HEK293 (cell line): Measurements from ENCODE around the gene DSG3.

ENCODE experiments used
- CTCF ChIA-PET: fragments of 350-600 bp; formaldehyde crosslinking; extraction: SDS; loops from one replicate; lab custom pipeline; 2021; ENCODE audit warnings: antibody characterized with exemption; lab: Yijun Ruan, JAX
- POLR2A ChIA-PET: fragments of 300-600 bp; formaldehyde crosslinking; extraction: SDS; loops from one replicate; lab custom pipeline; 2020; ENCODE audit warnings: antibody characterized with exemption, inconsistent platforms; lab: Yijun Ruan, JAX
- H3K27ac ChIP-seq: fragments of 200-500 bp; sonication (Bioruptor generic); 2 replicates; pipeline ENCODE4 v1.5.1; 2014; ENCODE audit warnings: low read depth, low read length, control low read depth, inconsistent platforms; ENCODE audit errors: extremely low read depth
- H3K36me3 ChIP-seq, 2 experiments: fragments of 200-500 bp in 1 of 2; sonication (Bioruptor generic) in 1 of 2; 1 replicate in 1 of 2; 2 replicates in 1 of 2; pipeline ENCODE4 v1.5.1; 2014 to 2017; ENCODE audit warnings: inconsistent platforms in 2 of 2, low read length in 2 of 2; ENCODE audit not compliant: control insufficient read depth in 2 of 2, insufficient read depth in 1 of 2
- H3K4me1 ChIP-seq: fragments of 200-500 bp; sonication (Bioruptor generic); 2 replicates; pipeline ENCODE4 v1.5.1; 2014; ENCODE audit warnings: mild to moderate bottlenecking, low read length, inconsistent platforms; ENCODE audit not compliant: control insufficient read depth, insufficient read depth
- H3K4me3 ChIP-seq: 2 replicates; pipeline ENCODE4 v1.5.1; 2011; ENCODE audit warnings: low read depth, mild to moderate bottlenecking, control low read depth, low read length, moderate library complexity
- H3K9me3 ChIP-seq: fragments of 200-500 bp; sonication (Bioruptor generic); 2 replicates; pipeline ENCODE4 v1.5.1; 2014; ENCODE audit warnings: low read depth, low read length, inconsistent platforms; ENCODE audit not compliant: control insufficient read depth, insufficient read depth
- BCL11B ChIP-seq: fragments of 450-650 bp; formaldehyde crosslinking; IDR thresholded peaks from 2 replicates; pipeline ENCODE4 v1.5.1; 2016; ENCODE audit warnings: low read depth, missing biosample characterization, missing genetic modification characterization
- SP3 ChIP-seq: fragments of 450-650 bp; formaldehyde crosslinking; IDR thresholded peaks from 2 replicates; pipeline ENCODE4 v1.5.1; 2016; ENCODE audit warnings: missing biosample characterization, missing genetic modification characterization
- ZFP37 ChIP-seq: fragments of 450-650 bp; formaldehyde crosslinking; IDR thresholded peaks from 2 replicates; pipeline ENCODE4 v1.5.1; 2016; ENCODE audit warnings: missing biosample characterization, missing genetic modification characterization
- ZNF10 ChIP-seq: fragments of 450-650 bp; formaldehyde crosslinking; IDR thresholded peaks from 2 replicates; pipeline ENCODE4 v1.5.1; 2017; ENCODE audit warnings: missing biosample characterization, missing genetic modification characterization
- ZNF112 ChIP-seq: fragments of 450-650 bp; formaldehyde crosslinking; IDR thresholded peaks from 2 replicates; pipeline ENCODE4 v1.5.0; 2017; ENCODE audit warnings: missing biosample characterization, missing genetic modification characterization
- ZNF214 ChIP-seq: fragments of 450-650 bp; formaldehyde crosslinking; IDR thresholded peaks from 2 replicates; pipeline ENCODE4 v1.5.1; 2017; ENCODE audit warnings: missing biosample characterization, mild to moderate bottlenecking, missing genetic modification characterization, borderline replicate concordance
- ZNF354C ChIP-seq: fragments of 450-650 bp; formaldehyde crosslinking; IDR thresholded peaks from 2 replicates; pipeline ENCODE4 v1.5.1; 2016; ENCODE audit warnings: missing biosample characterization, missing genetic modification characterization, low read depth, borderline replicate concordance
- ZNF394 ChIP-seq: fragments of 450-650 bp; formaldehyde crosslinking; IDR thresholded peaks from 2 replicates; pipeline ENCODE4 v1.5.1; 2016; ENCODE audit warnings: missing biosample characterization, missing genetic modification characterization, mild to moderate bottlenecking, moderate library complexity, borderline replicate concordance
- ZNF404 ChIP-seq: fragments of 450-650 bp; formaldehyde crosslinking; IDR thresholded peaks from 2 replicates; pipeline ENCODE4 v1.5.1; 2017; ENCODE audit warnings: missing biosample characterization, missing genetic modification characterization
- ZNF416 ChIP-seq: fragments of 450-650 bp; formaldehyde crosslinking; IDR thresholded peaks from 2 replicates; pipeline ENCODE4 v1.5.1; 2016; ENCODE audit warnings: missing biosample characterization, missing genetic modification characterization
- ZNF426 ChIP-seq: fragments of 450-650 bp; formaldehyde crosslinking; IDR thresholded peaks from 2 replicates; pipeline ENCODE4 v1.5.1; 2017; ENCODE audit warnings: missing biosample characterization, missing genetic modification characterization, mild to moderate bottlenecking, inconsistent platforms, moderate library complexity
- ZNF48 ChIP-seq: fragments of 450-650 bp; formaldehyde crosslinking; IDR thresholded peaks from 2 replicates; pipeline ENCODE4 v1.5.1; 2016; ENCODE audit warnings: missing biosample characterization, missing genetic modification characterization
- ZNF501 ChIP-seq: fragments of 450-650 bp; formaldehyde crosslinking; IDR thresholded peaks from 2 replicates; pipeline ENCODE4 v1.5.1; 2016; ENCODE audit warnings: missing biosample characterization, missing genetic modification characterization
- ZNF548 ChIP-seq: fragments of 450-650 bp; formaldehyde crosslinking; IDR thresholded peaks from 2 replicates; pipeline ENCODE4 v1.5.1; 2016; ENCODE audit warnings: missing biosample characterization, missing genetic modification characterization
- ZNF571 ChIP-seq: fragments of 450-650 bp; formaldehyde crosslinking; IDR thresholded peaks from 2 replicates; pipeline ENCODE4 v1.5.0; 2017; ENCODE audit warnings: missing biosample characterization, missing genetic modification characterization
- ZNF626 ChIP-seq: fragments of 450-650 bp; sonication (Bioruptor Pico); formaldehyde crosslinking; IDR thresholded peaks from 2 replicates; pipeline ENCODE4 v1.5.1; 2018; ENCODE audit warnings: missing biosample characterization, missing genetic modification characterization, inconsistent platforms
- ZNF701 ChIP-seq: fragments of 450-650 bp; formaldehyde crosslinking; IDR thresholded peaks from 2 replicates; pipeline ENCODE4 v1.5.1; 2016; ENCODE audit warnings: missing biosample characterization, missing genetic modification characterization
- ZNF76 ChIP-seq: fragments of 450-650 bp; formaldehyde crosslinking; IDR thresholded peaks from 2 replicates; pipeline ENCODE4; 2016; ENCODE audit warnings: low read depth, missing biosample characterization, missing genetic modification characterization, borderline replicate concordance
- ZNF792 ChIP-seq: fragments of 450-650 bp; formaldehyde crosslinking; IDR thresholded peaks from 2 replicates; pipeline ENCODE4 v1.5.1; 2016; ENCODE audit warnings: missing biosample characterization, missing genetic modification characterization
- ZSCAN30 ChIP-seq: fragments of 450-650 bp; IDR thresholded peaks from 2 replicates; pipeline ENCODE4 v1.5.1; 2018; ENCODE audit warnings: missing biosample characterization, mild to moderate bottlenecking, missing genetic modification characterization, moderate library complexity
- TF ChIP-seq, protein P1 (sequence below): fragments of 450-650 bp; formaldehyde crosslinking; conservative IDR thresholded peaks from 2 replicates; pipeline ENCODE4 v1.5.1; 2016; ENCODE audit warnings: low read depth, missing biosample characterization, missing genetic modification characterization
- TF ChIP-seq, protein P2 (sequence below): fragments of 450-650 bp; IDR thresholded peaks from 2 replicates; pipeline ENCODE4 v1.5.1; 2018; ENCODE audit warnings: missing biosample characterization, missing genetic modification characterization
- TF ChIP-seq, protein P3 (sequence below): fragments of 450-650 bp; formaldehyde crosslinking; IDR thresholded peaks from 2 replicates; pipeline ENCODE4 v1.5.1; 2017; ENCODE audit warnings: missing biosample characterization, mild to moderate bottlenecking, missing genetic modification characterization, moderate library complexity
- TF ChIP-seq, protein P4 (sequence below): fragments of 450-650 bp; formaldehyde crosslinking; IDR thresholded peaks from 2 replicates; pipeline ENCODE4 v1.5.1; 2016; ENCODE audit warnings: missing biosample characterization, missing genetic modification characterization

DSG3 gene

DNA sequence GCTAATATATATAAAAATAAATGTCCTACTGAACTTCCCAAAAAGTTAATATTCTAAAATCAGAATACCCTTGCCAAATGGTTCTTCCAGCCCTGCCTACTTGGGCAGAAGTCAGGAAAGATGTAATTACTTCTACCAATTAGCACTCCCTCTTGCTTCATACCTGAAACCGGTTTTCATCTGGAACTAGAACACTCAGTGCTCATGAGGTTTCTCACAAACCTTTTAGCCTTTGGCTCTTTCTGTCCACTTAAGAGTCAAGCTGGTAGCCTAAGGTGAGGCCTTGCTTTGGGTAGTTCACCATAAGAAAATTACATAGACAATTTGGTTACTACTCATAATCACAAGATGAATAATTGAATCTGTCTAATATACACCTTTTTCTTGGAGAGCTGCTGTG lies 4.1 kb downstream of the DSG3 start:
- CTCF ChIA-PET = interaction anchor here (2.7 kb wide), 1 partner anchor 27 kb away, joined by 8 read pairs; no protein-coding TSS in a partner anchor
- Histone ChIP-seq H3K9me3 (no peaks in the 10 kb centered on the region), H3K27ac (no peak overlapping the region), H3K36me3 (no peaks in the 10 kb centered on the region)
- TF ChIP-seq BCL11B = no peak
- no peak for TF ChIP-seq ZFP37 (tag by site-specific recombination)
- no peak for TF ChIP-seq ZNF48 (tag by site-specific recombination)
- TF ChIP-seq ZNF501 (tag by site-specific recombination) = no peak
- TF ChIP-seq, protein P1, sequence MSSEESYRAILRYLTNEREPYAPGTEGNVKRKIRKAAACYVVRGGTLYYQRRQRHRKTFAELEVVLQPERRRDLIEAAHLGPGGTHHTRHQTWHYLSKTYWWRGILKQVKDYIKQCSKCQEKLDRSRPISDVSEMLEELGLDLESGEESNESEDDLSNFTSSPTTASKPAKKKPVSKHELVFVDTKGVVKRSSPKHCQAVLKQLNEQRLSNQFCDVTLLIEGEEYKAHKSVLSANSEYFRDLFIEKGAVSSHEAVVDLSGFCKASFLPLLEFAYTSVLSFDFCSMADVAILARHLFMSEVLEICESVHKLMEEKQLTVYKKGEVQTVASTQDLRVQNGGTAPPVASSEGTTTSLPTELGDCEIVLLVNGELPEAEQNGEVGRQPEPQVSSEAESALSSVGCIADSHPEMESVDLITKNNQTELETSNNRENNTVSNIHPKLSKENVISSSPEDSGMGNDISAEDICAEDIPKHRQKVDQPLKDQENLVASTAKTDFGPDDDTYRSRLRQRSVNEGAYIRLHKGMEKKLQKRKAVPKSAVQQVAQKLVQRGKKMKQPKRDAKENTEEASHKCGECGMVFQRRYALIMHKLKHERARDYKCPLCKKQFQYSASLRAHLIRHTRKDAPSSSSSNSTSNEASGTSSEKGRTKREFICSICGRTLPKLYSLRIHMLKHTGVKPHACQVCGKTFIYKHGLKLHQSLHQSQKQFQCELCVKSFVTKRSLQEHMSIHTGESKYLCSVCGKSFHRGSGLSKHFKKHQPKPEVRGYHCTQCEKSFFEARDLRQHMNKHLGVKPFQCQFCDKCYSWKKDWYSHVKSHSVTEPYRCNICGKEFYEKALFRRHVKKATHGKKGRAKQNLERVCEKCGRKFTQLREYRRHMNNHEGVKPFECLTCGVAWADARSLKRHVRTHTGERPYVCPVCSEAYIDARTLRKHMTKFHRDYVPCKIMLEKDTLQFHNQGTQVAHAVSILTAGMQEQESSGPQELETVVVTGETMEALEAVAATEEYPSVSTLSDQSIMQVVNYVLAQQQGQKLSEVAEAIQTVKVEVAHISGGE (tag by site-specific recombination) = no peak
- no peak for TF ChIP-seq ZNF626 (tag by site-specific recombination)
- TF ChIP-seq, protein P2, sequence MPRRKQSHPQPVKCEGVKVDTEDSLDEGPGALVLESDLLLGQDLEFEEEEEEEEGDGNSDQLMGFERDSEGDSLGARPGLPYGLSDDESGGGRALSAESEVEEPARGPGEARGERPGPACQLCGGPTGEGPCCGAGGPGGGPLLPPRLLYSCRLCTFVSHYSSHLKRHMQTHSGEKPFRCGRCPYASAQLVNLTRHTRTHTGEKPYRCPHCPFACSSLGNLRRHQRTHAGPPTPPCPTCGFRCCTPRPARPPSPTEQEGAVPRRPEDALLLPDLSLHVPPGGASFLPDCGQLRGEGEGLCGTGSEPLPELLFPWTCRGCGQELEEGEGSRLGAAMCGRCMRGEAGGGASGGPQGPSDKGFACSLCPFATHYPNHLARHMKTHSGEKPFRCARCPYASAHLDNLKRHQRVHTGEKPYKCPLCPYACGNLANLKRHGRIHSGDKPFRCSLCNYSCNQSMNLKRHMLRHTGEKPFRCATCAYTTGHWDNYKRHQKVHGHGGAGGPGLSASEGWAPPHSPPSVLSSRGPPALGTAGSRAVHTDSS (tag by site-specific recombination) = no peak
- TF ChIP-seq ZNF112 (tag by site-specific recombination) = no peak
- TF ChIP-seq ZNF548 (tag by site-specific recombination) = no peak
- TF ChIP-seq, protein P3, sequence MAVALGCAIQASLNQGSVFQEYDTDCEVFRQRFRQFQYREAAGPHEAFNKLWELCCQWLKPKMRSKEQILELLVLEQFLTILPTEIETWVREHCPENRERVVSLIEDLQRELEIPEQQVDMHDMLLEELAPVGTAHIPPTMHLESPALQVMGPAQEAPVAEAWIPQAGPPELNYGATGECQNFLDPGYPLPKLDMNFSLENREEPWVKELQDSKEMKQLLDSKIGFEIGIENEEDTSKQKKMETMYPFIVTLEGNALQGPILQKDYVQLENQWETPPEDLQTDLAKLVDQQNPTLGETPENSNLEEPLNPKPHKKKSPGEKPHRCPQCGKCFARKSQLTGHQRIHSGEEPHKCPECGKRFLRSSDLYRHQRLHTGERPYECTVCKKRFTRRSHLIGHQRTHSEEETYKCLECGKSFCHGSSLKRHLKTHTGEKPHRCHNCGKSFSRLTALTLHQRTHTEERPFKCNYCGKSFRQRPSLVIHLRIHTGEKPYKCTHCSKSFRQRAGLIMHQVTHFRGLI (tag by site-specific recombination) = no peak
- no peak for TF ChIP-seq ZNF404 (tag by site-specific recombination)
- TF ChIP-seq SP3 (tag by site-specific recombination) = no peak
- TF ChIP-seq, all 188 proteins: peak for 0
- Histone ChIP-seq H3K4me3 (no peak overlapping the region), H3K4me1 (no peaks in the 10 kb centered on the region)
- POLR2A ChIA-PET = interaction anchor here (0.6 kb wide), 1 partner anchor 831 kb away, joined by 4 read pairs; no protein-coding TSS in a partner anchor

DNA sequence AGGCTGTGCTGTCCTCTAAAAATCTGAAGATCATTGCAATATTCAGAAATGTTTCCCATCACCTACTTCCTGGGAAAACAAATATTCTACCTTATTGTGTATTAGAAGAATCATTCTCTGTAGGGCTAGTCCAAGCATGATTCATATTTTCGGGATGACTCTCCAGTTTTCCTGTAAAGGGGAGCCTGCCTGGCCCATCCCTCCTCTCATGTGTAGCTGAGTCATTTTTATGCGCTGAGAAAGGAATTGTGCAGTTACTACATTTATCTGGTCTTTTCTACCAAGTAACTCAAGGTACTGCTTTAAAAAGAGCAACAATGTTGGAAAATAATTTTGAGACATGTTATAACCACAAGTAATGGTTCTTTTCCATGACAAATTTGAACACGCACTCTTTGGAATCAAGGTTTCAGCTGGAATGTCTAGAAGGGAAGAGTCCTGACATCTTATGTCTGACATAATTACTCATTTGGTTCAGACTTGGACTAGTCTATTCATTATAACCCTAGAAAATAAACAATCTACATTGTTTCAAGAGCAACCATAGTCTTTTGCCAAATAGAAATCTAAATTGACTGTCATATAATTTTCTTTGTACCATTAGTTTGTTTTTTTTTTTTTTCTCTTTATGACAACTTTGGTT lies 6.6 kb downstream of the DSG3 start:
- Histone ChIP-seq H3K9me3 (no peaks in the 10 kb centered on the region), H3K27ac (no peak overlapping the region), H3K4me3 (no peak overlapping the region), H3K36me3 (no peaks in the 10 kb centered on the region), H3K4me1 (no peaks in the 10 kb centered on the region)
- POLR2A ChIA-PET = no interaction called here
- CTCF ChIA-PET = interaction anchor here (0.6 kb wide), 1 partner anchor 424 kb away, joined by 3 read pairs; no protein-coding TSS in a partner anchor
- no peak for TF ChIP-seq ZNF214 (tag by site-specific recombination)
- no peak for TF ChIP-seq ZNF416 (tag by site-specific recombination)
- no peak for TF ChIP-seq ZNF76 (tag by site-specific recombination)
- no peak for TF ChIP-seq ZNF792 (tag by site-specific recombination)
- TF ChIP-seq ZNF571 (tag by site-specific recombination) = no peak
- no peak for TF ChIP-seq ZNF394
- TF ChIP-seq ZNF426 = no peak
- TF ChIP-seq ZNF701 = no peak
- TF ChIP-seq, protein P4, sequence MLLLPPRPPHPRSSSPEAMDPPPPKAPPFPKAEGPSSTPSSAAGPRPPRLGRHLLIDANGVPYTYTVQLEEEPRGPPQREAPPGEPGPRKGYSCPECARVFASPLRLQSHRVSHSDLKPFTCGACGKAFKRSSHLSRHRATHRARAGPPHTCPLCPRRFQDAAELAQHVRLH = no peak
- TF ChIP-seq, protein P3 (tag by site-specific recombination) = no peak
- no peak for TF ChIP-seq ZNF10
- no peak for TF ChIP-seq ZSCAN30 (tag by site-specific recombination)
- TF ChIP-seq ZNF48 (tag by site-specific recombination) = no peak
- TF ChIP-seq ZNF354C (tag by site-specific recombination) = no peak
- TF ChIP-seq ZFP37 (tag by site-specific recombination) = no peak
